Endometrial microvascular endothelial cells (primary cell): ENCODE data around the gene CD96. TPM values are rescaled to one million over a fixed set of nuclear protein-coding genes. Genes with fewer than 3 reads are reported as not detected.

ENCODE experiments used
- in situ Hi-C: cut with HindIII; loops from 2 replicates; pipeline ENCODE4 v1.10.0; 2017; ENCODE audit warnings: low sequenced_read_pairs, low pct_unique_long_range_greater_than_20kb; ENCODE audit errors: inconsistent ontology term
- total RNA-seq: library from RNA; depleted of rRNA; stranded (reverse); fragments of >200 nt; gene quantifications from one replicate; pipeline ENCODE4 v1.2.3, GENCODE V29; 2015; ENCODE audit errors: inconsistent ontology term

Gene CD96
- total RNA-seq, 1 donor from 2014 or later = not detected

GRCh38 chr3:111692593-111693552, 150.9 kb downstream of the CD96 start:
- in situ Hi-C loops = no loop called here

GRCh38 chr3:111694471-111694870, 152.5 kb downstream of the CD96 start:
- in situ Hi-C loops = no loop called here

GRCh38 chr3:111695636-111696117, 153.7 kb downstream of the CD96 start:
- in situ Hi-C loops = no loop called here

- in situ Hi-C loops = loop anchor here (25.0 kb wide), 2 partner anchors 162 to 262 kb away; partner anchors contain the start of gene PHLDB2
Observed at GRCh38 chr3:111700054-111700453, 158.1 kb downstream of the CD96 start.

GRCh38 chr3:111701292-111701906, 159.4 kb downstream of the CD96 start:
- in situ Hi-C loops = loop anchor here (25.0 kb wide), 2 partner anchors 161 to 261 kb away; partner anchors contain the start of gene PHLDB2

Other genes starting within 250 kb of the CD96 start
- gene ZBED2, start 53.1 kb downstream of the CD96 start, total RNA-seq = not detected
- 1.9 TPM for gene PLCXD2, start 132.5 kb downstream of the CD96 start, total RNA-seq